HG02852 (cell line): ENCODE results near the gene MPP2.
"Not testable (repeated sequence)": the region's sequence is repeated elsewhere in the genome, so short reads cannot be mapped to it uniquely, and the experiment has no call there.

ENCODE experiments used
- ATAC-seq: cut with Tn5 transposase; IDR thresholded peaks from one replicate; pipeline ENCODE4 v1.9.1; 2021; ENCODE audit warnings: mild to moderate bottlenecking, moderate library complexity; ENCODE audit not compliant: unreplicated experiment

The MPP2 gene

GRCh38 chr17:43852571-43852970, 54.8 kb downstream of the MPP2 start:
- no peak for ATAC-seq

GRCh38 chr17:43849116-43849515, 58.2 kb downstream of the MPP2 start:
- ATAC-seq, result no peak

- ATAC-seq, result no peak
Observed at GRCh38 chr17:43848601-43849000, 58.7 kb downstream of the MPP2 start.

GRCh38 chr17:43846963-43847371, 60.4 kb downstream of the MPP2 start, which contains the start of gene CD300LG:
Gene CD300LG, plus strand, starts transcription at chr17:43847176. Its CDS starts 41 bp downstream, at chr17:43847217.
- ATAC-seq, result no peak

GRCh38 chr17:43846221-43846712, 61.1 kb downstream of the MPP2 start:
- ATAC-seq, result no peak

GRCh38 chr17:43845766-43846165, 61.6 kb downstream of the MPP2 start:
- no peak for ATAC-seq

- ATAC-seq, result no peak
Observed at GRCh38 chr17:43844241-43844640, 63.1 kb downstream of the MPP2 start.

- ATAC-seq, result no peak
Observed at GRCh38 chr17:43842975-43843325, 64.4 kb downstream of the MPP2 start.

GRCh38 chr17:43842091-43842974, 65.0 kb downstream of the MPP2 start:
- not testable (repeated sequence) for ATAC-seq

- no peak for ATAC-seq
Observed at GRCh38 chr17:43841282-43841681, 66.1 kb downstream of the MPP2 start.

- no peak for ATAC-seq
Observed at GRCh38 chr17:43840814-43841213, 66.5 kb downstream of the MPP2 start.

- ATAC-seq, result no peak
Observed at GRCh38 chr17:43839670-43840108, 67.6 kb downstream of the MPP2 start.

- no peak for ATAC-seq
Observed at GRCh38 chr17:43834106-43834505, 73.2 kb downstream of the MPP2 start.

- ATAC-seq, result no peak
Observed at GRCh38 chr17:43832976-43833829, 74.1 kb downstream of the MPP2 start, which contains the start of gene MPP3. Gene MPP3, minus strand, starts transcription at chr17:43833146. Its CDS starts 1,240 bp downstream, at chr17:43831906.

- no peak for ATAC-seq
Observed at GRCh38 chr17:43832168-43832975, 75.0 kb downstream of the MPP2 start.

- ATAC-seq, result no peak
Observed at GRCh38 chr17:43831633-43832032, 75.7 kb downstream of the MPP2 start.

- no peak for ATAC-seq
Observed at GRCh38 chr17:43830510-43831140, 76.7 kb downstream of the MPP2 start.

GRCh38 chr17:43829738-43830137, 77.6 kb downstream of the MPP2 start:
- ATAC-seq, result no peak

GRCh38 chr17:43827596-43827995, 79.7 kb downstream of the MPP2 start:
- ATAC-seq, result no peak

GRCh38 chr17:43826206-43826605, 81.1 kb downstream of the MPP2 start:
- ATAC-seq, result no peak
